D721Med (cell line): ENCODE data around the gene SERPINA12.

ENCODE experiments used
- DNase-seq: peaks from one replicate; pipeline ENCODE4 v3.0.0; 2011; ENCODE audit warnings: low spot score; ENCODE audit not compliant: insufficient read length
- FAIRE-seq: peaks from 2 replicates; lab custom pipeline; 2011; peaks lifted over from hg19 to GRCh38; lab: Jason Lieb, UNC
- CTCF ChIP-seq: IDR thresholded peaks from 2 replicates; pipeline ENCODE4 v1.5.1; 2012; ENCODE audit warnings: mild to moderate bottlenecking, control low read depth; ENCODE audit not compliant: insufficient read depth; ENCODE audit errors: missing control alignments

SERPINA12 gene

GRCh38 chr14:94481468-94482131, 27.7 kb downstream of the SERPINA12 start:
- no peak for TF ChIP-seq CTCF
- no peak for DNase-seq
- FAIRE-seq = no peak

GRCh38 chr14:94480809-94481208, 28.5 kb downstream of the SERPINA12 start:
- no peak for DNase-seq
- FAIRE-seq = no peak
- TF ChIP-seq CTCF = no peak

DNA sequence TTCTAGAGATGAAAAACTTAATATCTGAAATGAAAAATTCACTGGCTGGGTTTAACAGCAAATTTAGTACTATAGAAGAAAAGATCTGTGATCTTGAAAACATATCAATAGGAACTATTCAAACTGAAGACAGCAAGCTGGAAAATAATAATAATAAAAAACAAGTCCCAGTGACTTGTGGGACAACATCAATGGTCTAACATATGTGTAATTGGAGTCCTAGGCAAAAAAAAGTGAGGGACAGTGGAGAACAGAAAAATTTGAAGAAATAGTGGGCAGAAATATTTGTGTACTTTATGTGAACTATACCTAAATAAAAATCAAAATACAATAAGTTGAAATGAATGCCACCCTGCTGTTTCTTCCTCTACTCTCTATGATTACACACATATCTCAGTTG, 30.8 kb downstream of the SERPINA12 start:
- TF ChIP-seq CTCF = no peak
- no peak for DNase-seq
- FAIRE-seq = no peak

- TF ChIP-seq CTCF = no peak
- FAIRE-seq (no peak), DNase-seq (no peak)
Observed at GRCh38 chr14:94476023-94476422, 33.2 kb downstream of the SERPINA12 start, which contains the start of gene SERPINA9. Gene SERPINA9 (minus strand): TSS chr14:94476197. CDS start chr14:94469840, 6,357 bp downstream.

DNA sequence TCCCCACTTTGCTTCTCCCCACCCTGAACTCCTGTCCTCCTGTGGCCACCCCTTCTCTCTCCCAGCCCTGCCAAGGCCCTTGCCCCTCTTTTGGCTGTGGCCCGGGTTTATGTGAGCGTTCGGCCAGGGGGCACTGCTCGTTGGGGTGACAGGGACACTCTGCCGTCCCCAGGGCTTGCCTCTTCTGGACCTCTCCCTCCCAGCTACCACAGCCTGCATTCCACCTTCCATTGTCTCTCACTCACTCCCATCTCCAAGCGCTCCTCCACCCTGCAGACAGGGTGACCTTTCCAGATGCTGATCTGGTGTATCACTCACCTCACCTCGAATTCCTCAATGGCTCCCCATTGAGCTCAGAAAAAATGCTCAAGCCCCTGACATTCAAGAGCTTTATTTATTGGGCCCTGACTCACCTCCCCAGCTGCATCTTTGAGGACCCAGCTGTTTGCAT, 34.7 kb downstream of the SERPINA12 start:
- no peak for FAIRE-seq
- no peak for DNase-seq
- TF ChIP-seq CTCF = no peak

DNA sequence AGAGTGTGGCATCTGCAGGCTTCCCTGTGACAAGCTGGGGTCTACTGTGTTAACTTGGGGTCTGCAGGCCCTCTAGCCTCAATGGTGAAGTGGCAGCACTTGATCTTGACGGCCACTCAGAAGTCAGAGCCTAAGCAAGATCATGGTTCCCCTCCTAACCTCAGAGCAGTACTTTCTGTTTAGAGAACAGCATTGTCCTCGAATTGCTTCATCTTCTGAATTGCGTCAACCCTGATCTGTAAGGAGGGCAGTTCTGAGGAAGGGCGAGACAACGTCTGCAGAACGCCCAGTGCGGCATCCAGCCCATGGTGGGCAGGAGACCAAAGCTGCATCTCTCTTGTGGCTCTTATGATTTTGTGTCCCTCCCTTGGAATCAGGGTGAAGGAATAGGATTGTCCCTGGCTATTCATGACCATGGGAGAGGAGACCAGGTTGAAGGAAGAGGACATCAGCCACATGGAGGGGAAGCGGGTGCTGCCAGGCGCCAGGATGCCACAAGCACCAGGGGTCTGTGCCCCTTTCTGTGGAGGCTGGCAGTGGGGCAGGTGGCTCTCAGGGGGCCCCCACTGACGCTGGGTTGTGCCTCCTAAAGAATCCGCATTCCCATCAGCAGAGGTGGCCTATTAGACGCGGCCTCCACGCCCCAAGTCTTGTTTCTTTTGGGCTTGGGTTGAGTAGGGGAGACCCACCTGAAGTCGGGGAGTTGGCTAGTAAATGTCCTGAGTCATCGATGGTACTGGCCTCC, 35.4 kb downstream of the SERPINA12 start:
- TF ChIP-seq CTCF = no peak
- DNase-seq (no peak), FAIRE-seq (no peak)

DNA sequence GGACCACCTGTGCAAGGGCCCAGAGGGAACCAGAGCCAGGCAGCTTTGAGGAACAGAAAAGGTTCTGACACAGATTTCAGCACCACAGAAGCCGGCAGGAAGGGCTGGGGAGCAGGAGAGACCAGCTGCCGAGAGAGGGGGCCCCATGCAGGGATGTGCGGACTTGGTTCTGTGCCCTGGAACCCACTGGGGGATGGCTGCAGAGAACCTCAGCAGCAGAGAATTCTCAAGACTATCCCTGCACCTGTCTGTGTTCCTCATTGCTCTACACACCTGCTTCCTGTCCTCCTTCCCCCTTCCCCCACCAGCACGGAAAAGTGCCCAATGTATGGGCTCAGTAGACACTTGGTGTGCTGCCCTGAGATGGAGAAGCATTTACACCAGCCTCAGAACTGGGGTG, 36.4 kb downstream of the SERPINA12 start:
- no peak for DNase-seq
- TF ChIP-seq CTCF = no peak
- no peak for FAIRE-seq
